HCT116 (cell line): ENCODE data around the gene SLX9. TPM values are rescaled to one million over a fixed set of nuclear protein-coding genes. Genes with fewer than 3 reads are reported as not detected.

Source experiments
- ATAC-seq: fragments of 200-7000 bp; cut with Tn5 transposase; 2 replicates; pipeline ENCODE4 v1.9.1; 2020; ENCODE audit warnings: mild to moderate bottlenecking, moderate library complexity
- BruUV-seq: library from RNA; stranded (reverse); fragments of 400-500 nt; replicated peaks from 2 replicates; lab custom pipeline; 2021; lab: Mats Ljungman, UMichigan
- CTCF ChIA-PET: fragments of 300-600 bp; sonication (Branson Sonifier 250); formaldehyde crosslinking; loops from one replicate; lab custom pipeline; 2021; ENCODE audit warnings: antibody characterized with exemption; lab: Charles Lee
- POLR2A ChIA-PET: fragments of 300-600, 350-600 bp; sonication (Branson Sonifier 250); formaldehyde crosslinking; loops from one replicate; lab custom pipeline; 2021; ENCODE audit warnings: antibody characterized with exemption; lab: Charles Lee
- RAD21 ChIA-PET, 2 experiments: fragments of 300-600 bp; sonication (Branson Sonifier 250); formaldehyde crosslinking; loops; one replicate each; lab custom pipeline; 2023; ENCODE audit warnings: low total read pairs in 2 of 2; ENCODE audit not compliant: uncharacterized antibody in 2 of 2, unreplicated experiment in 2 of 2, low non-redundant PET in 1 of 2; lab: Charles Lee
- DNase-seq: peaks from one replicate; pipeline ENCODE4 v3.0.0-alpha.2; 2010; ENCODE audit warnings: low read depth, low spot score
- H2AFZ ChIP-seq: fragments of 200-600 bp; shearing (Covaris generic), sonication (generic); 2 replicates; pipeline ENCODE4 v1.6.1; 2017; ENCODE audit warnings: low read depth, mixed run types, mixed read lengths, antibody characterized with exemption, low read length; ENCODE audit not compliant: poor library complexity, severe bottlenecking
- H3K27ac ChIP-seq: 2 replicates; pipeline ENCODE4 v1.5.1; 2012; ENCODE audit warnings: low read depth, low read length
- H3K27me3 ChIP-seq: fragments of 200-600 bp; sonication (generic); 2 replicates; pipeline ENCODE4 v1.6.1; 2016; ENCODE audit warnings: mixed run types, low read length, mixed read lengths; ENCODE audit not compliant: insufficient read depth
- H3K36me3 ChIP-seq, 2 experiments: fragments of 200-500 bp in 1 of 2; fragments of 200-600 bp in 1 of 2; sonication (Bioruptor generic) in 1 of 2; sonication (generic) in 1 of 2; 2 replicates each; pipeline versions ENCODE4 v1.5.1 to v1.6.1; 2014 to 2016; ENCODE audit warnings: low read length in 2 of 2, inconsistent platforms in 1 of 2, mixed read lengths in 1 of 2, mixed run types in 1 of 2; ENCODE audit not compliant: insufficient read depth in 2 of 2, control insufficient read depth in 1 of 2
- H3K4me1 ChIP-seq, 2 experiments: fragments of 200-600 bp in 1 of 2; sonication (generic) in 1 of 2; 2 replicates each; pipeline versions ENCODE4 v1.5.1 to v1.6.1; 2012 to 2017; ENCODE audit warnings: low read length in 2 of 2, inconsistent platforms in 1 of 2, mild to moderate bottlenecking in 1 of 2, mixed read lengths in 1 of 2, mixed run types in 1 of 2, moderate library complexity in 1 of 2; ENCODE audit not compliant: insufficient read depth in 2 of 2, control insufficient read depth in 1 of 2
- H3K4me2 ChIP-seq: fragments of 200-600 bp; sonication (generic); 2 replicates; pipeline ENCODE4 v1.6.1; 2017; ENCODE audit warnings: mixed run types, low read length, mixed read lengths
- H3K4me3 ChIP-seq, 2 experiments: fragments of 200-600 bp in 1 of 2; sonication (generic) in 1 of 2; replicated peaks in 1 of 2; 2 replicates each; pipeline ENCODE4 v1.5.1; 2011 to 2016; ENCODE audit warnings: low read length in 2 of 2, control low read depth in 1 of 2, low read depth in 1 of 2, mild to moderate bottlenecking in 1 of 2, mixed read lengths in 1 of 2, mixed run types in 1 of 2
- H3K79me2 ChIP-seq: fragments of 200-600 bp; sonication (generic); 2 replicates; pipeline ENCODE4 v1.6.1; 2017; ENCODE audit warnings: mild to moderate bottlenecking, mixed run types, low read length, moderate library complexity, mixed read lengths; ENCODE audit not compliant: insufficient read depth
- H3K9ac ChIP-seq: fragments of 200-600 bp; sonication (generic); 2 replicates; pipeline ENCODE4 v1.6.1; 2016; ENCODE audit warnings: low read length, mixed read lengths
- H3K9me2 ChIP-seq: fragments of 200-600 bp; sonication (generic), shearing (Covaris generic); 2 replicates; pipeline ENCODE4 v1.6.1; 2017; ENCODE audit warnings: mixed run types, mild to moderate bottlenecking, moderate library complexity; ENCODE audit not compliant: insufficient read depth
- H3K9me3 ChIP-seq, 2 experiments: fragments of 200-500 bp in 1 of 2; fragments of 200-600 bp in 1 of 2; sonication (Bioruptor generic) in 1 of 2; sonication (generic) in 1 of 2; 2 replicates each; pipeline ENCODE4 v1.6.1; 2014 to 2017; ENCODE audit warnings: low read length in 2 of 2, mixed read lengths in 2 of 2, inconsistent platforms in 1 of 2, low read depth in 1 of 2, mild to moderate bottlenecking in 1 of 2, mixed run types in 1 of 2, moderate library complexity in 1 of 2; ENCODE audit not compliant: control insufficient read depth in 1 of 2, insufficient read depth in 1 of 2
- H4K20me1 ChIP-seq: fragments of 200-600 bp; sonication (generic), shearing (Covaris generic); 2 replicates; pipeline ENCODE4 v1.6.1; 2017; ENCODE audit warnings: mixed run types, mild to moderate bottlenecking, moderate library complexity; ENCODE audit not compliant: insufficient read depth
- FOSL1 ChIP-seq: IDR thresholded peaks from 2 replicates; pipeline ENCODE4 v1.6.1; 2012; ENCODE audit warnings: low read depth
- JUND ChIP-seq: IDR thresholded peaks from 2 replicates; pipeline ENCODE4 v1.6.1; 2012
- POLR2A ChIP-seq: IDR thresholded peaks from 2 replicates; pipeline ENCODE4 v1.7.0; 2011; ENCODE audit warnings: borderline replicate concordance; ENCODE audit not compliant: insufficient read depth, insufficient read length; ENCODE audit errors: extremely low read depth
- POLR2AphosphoS5 ChIP-seq: IDR thresholded peaks from 2 replicates; pipeline ENCODE4 v1.6.1; 2011; ENCODE audit warnings: mild to moderate bottlenecking, low read depth, low read length, moderate library complexity
- SIN3A ChIP-seq: IDR thresholded peaks from 2 replicates; pipeline ENCODE4 v1.6.1; 2012; ENCODE audit warnings: low read depth
- SP1 ChIP-seq: IDR thresholded peaks from 2 replicates; pipeline ENCODE4 v1.6.1; 2012; ENCODE audit warnings: low read depth
- YY1 ChIP-seq: IDR thresholded peaks from 2 replicates; pipeline ENCODE4 v1.6.1; 2011; ENCODE audit warnings: low read length, low read depth, moderate library complexity, mild to moderate bottlenecking; ENCODE audit not compliant: insufficient replicate concordance; ENCODE audit errors: extremely low read depth
- ZNF274 ChIP-seq: fragments of 200-500 bp; sonication (Bioruptor generic); IDR thresholded peaks from 2 replicates; pipeline ENCODE4 v1.6.1; 2014; ENCODE audit warnings: mild to moderate bottlenecking, low read depth, low read length, inconsistent platforms
- intact Hi-C: fragments of 100-400 bp; cut with micrococcal nuclease; formaldehyde crosslinking; loops from 2 replicates; pipeline ENCODE4 v1.10.0; 2022
- total RNA-seq: library from RNA; stranded (reverse); gene quantifications from one replicate; pipeline ENCODE4 v1.2.1, GENCODE V29; 2021; ENCODE audit not compliant: unreplicated experiment
- TF ChIP-seq, protein P1 (sequence below): IDR thresholded peaks from 2 replicates; pipeline ENCODE4 v1.6.1; 2011; ENCODE audit warnings: mild to moderate bottlenecking, low read length, moderate library complexity; ENCODE audit not compliant: insufficient replicate concordance; ENCODE audit errors: extremely low read depth
- TF ChIP-seq, protein P2 (sequence below): IDR thresholded peaks from 2 replicates; pipeline ENCODE4 v1.6.1; 2012
- TF ChIP-seq, protein P3 (sequence below): IDR thresholded peaks from 2 replicates; pipeline ENCODE4 v1.6.1; 2012; ENCODE audit warnings: low read depth

The SLX9 gene
- total RNA-seq, 1 experiment from 2014 or later: 61.9 TPM

DNA sequence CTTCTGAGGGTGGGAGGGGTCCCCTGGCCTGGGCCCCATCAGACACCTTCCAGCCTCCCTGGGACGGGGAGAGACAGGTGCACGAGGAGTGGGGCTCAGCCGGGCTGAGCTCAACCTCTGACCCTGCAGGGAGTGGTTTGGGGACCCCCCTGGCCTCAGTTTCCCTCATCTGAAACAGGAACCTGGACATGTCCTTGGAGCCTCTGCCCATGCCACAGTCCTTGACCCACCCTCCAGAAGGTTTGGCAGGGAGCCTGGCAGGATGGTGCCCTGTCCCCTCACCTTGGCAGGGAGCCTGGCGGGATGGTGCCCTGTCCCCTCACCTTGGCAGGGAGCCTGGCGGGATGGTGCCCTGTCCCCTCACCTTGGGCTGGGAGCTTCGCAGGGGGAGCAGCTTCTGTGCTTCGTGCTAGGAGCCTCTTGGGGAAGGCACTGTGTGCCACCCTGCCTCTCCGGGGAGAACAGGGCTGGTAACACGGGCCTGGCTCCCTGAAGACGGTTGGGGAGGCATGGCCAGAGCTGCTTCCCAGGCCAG, 58.3 kb downstream of the SLX9 start (continued):
- TF ChIP-seq, protein P1, sequence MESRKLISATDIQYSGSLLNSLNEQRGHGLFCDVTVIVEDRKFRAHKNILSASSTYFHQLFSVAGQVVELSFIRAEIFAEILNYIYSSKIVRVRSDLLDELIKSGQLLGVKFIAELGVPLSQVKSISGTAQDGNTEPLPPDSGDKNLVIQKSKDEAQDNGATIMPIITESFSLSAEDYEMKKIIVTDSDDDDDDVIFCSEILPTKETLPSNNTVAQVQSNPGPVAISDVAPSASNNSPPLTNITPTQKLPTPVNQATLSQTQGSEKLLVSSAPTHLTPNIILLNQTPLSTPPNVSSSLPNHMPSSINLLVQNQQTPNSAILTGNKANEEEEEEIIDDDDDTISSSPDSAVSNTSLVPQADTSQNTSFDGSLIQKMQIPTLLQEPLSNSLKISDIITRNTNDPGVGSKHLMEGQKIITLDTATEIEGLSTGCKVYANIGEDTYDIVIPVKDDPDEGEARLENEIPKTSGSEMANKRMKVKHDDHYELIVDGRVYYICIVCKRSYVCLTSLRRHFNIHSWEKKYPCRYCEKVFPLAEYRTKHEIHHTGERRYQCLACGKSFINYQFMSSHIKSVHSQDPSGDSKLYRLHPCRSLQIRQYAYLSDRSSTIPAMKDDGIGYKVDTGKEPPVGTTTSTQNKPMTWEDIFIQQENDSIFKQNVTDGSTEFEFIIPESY: no peak
- TF ChIP-seq FOSL1: no peak
- no peak for TF ChIP-seq ZNF274
- no peak for TF ChIP-seq POLR2AphosphoS5

DNA sequence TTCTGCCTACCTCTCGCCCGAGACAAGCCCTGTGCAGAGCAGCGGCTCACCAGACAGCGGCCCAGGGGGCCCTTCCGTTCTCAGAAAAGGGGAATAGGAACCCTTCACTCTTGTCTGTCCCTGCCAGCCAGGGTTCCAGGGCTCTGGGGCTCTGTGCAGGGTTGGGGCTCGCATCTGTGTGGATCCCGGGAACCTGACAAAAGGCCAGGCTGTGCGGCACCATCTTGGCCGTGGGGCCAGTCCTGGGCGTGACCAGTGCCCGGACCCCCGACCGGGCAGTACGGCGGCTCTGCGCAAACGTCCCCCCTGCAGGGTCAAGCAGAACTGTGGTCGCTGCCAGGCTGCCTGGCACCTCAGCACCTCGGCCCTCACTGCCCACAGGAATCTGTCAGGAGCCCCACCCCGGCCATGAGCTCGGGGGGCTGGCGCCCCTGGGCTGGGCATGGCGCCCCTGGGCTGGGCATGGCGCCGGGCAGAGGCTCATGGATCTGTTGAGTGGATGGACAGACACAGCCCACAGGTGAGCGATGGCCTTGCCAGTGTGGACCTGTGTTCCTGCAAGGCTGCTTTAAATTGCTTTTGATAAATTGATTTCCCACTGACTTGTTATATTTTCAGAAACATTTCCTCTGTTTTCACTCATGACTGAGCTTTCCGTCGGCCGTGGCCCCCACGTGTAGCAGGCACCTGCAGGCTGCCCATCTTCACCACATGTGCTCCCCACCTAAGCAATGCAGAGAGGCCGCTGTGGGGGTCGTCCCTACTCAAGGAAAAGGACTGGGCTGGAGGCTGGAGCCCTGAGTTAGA, 59.0 kb downstream of the SLX9 start:
- ATAC-seq (no peak), DNase-seq (no peak)
- POLR2A ChIA-PET: no interaction called here
- Histone ChIP-seq H2AFZ (no peak overlapping the region), H3K27me3 (no peaks in the 10 kb centered on the region), H4K20me1 (no peaks in the 10 kb centered on the region), H3K9ac (no peak overlapping the region), H3K79me2 (no peaks in the 10 kb centered on the region), H3K4me1 (peaks cover 4 to 15% of the 10 kb centered on the region in 2 experiments; a peak in 3 of 4 replicates), H3K27ac (no peak overlapping the region), H3K9me3 (no peaks in the 10 kb centered on the region), H3K4me3 (no peak overlapping the region), H3K9me2 (no peaks in the 10 kb centered on the region), H3K36me3 (no peaks in the 10 kb centered on the region), H3K4me2 (no peak overlapping the region)
- RAD21 ChIA-PET: no interaction called here
- TF ChIP-seq JUND (no peak), POLR2A (no peak), YY1 (no peak), SP1 (no peak), SIN3A (no peak)
- TF ChIP-seq, protein P2, sequence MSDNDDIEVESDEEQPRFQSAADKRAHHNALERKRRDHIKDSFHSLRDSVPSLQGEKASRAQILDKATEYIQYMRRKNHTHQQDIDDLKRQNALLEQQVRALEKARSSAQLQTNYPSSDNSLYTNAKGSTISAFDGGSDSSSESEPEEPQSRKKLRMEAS: no peak
- TF ChIP-seq, protein P1: no peak
- TF ChIP-seq, protein P3, sequence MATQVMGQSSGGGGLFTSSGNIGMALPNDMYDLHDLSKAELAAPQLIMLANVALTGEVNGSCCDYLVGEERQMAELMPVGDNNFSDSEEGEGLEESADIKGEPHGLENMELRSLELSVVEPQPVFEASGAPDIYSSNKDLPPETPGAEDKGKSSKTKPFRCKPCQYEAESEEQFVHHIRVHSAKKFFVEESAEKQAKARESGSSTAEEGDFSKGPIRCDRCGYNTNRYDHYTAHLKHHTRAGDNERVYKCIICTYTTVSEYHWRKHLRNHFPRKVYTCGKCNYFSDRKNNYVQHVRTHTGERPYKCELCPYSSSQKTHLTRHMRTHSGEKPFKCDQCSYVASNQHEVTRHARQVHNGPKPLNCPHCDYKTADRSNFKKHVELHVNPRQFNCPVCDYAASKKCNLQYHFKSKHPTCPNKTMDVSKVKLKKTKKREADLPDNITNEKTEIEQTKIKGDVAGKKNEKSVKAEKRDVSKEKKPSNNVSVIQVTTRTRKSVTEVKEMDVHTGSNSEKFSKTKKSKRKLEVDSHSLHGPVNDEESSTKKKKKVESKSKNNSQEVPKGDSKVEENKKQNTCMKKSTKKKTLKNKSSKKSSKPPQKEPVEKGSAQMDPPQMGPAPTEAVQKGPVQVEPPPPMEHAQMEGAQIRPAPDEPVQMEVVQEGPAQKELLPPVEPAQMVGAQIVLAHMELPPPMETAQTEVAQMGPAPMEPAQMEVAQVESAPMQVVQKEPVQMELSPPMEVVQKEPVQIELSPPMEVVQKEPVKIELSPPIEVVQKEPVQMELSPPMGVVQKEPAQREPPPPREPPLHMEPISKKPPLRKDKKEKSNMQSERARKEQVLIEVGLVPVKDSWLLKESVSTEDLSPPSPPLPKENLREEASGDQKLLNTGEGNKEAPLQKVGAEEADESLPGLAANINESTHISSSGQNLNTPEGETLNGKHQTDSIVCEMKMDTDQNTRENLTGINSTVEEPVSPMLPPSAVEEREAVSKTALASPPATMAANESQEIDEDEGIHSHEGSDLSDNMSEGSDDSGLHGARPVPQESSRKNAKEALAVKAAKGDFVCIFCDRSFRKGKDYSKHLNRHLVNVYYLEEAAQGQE: no peak
- BruUV-seq: no TSS peak
- CTCF ChIA-PET: no interaction called here
- intact Hi-C loops: no loop called here
